IPS-NIHi11 (cell line): ENCODE results near the gene SMIM5.
A peak's percentile ranks its signal among the peaks of the same experiment; 100 is the strongest.

ENCODE experiments used
- DNase-seq: peaks from one replicate; pipeline ENCODE4 v3.0.0; 2012; ENCODE audit warnings: mixed read lengths, low spot score

The SMIM5 gene

GRCh38 chr17:75667825-75668224, 34.6 kb downstream of the SMIM5 start:
- no peak for DNase-seq

- DNase-seq = no peak
Measured at GRCh38 chr17:75668489-75668888, 35.3 kb downstream of the SMIM5 start.

- DNase-seq = no peak
Measured at GRCh38 chr17:75670868-75671267, 37.6 kb downstream of the SMIM5 start.

- no peak for DNase-seq
Measured at GRCh38 chr17:75672011-75672410, 38.8 kb downstream of the SMIM5 start.

- DNase-seq = no peak
Measured at GRCh38 chr17:75673487-75673886, 40.3 kb downstream of the SMIM5 start.

- DNase-seq = no peak
Measured at GRCh38 chr17:75676461-75676860, 43.2 kb downstream of the SMIM5 start.

GRCh38 chr17:75679706-75680211, 46.5 kb downstream of the SMIM5 start:
- DNase-seq = no peak

- DNase-seq = no peak
Measured at GRCh38 chr17:75680431-75680830, 47.2 kb downstream of the SMIM5 start.

- DNase-seq = no peak
Measured at GRCh38 chr17:75681289-75681688, 48.1 kb downstream of the SMIM5 start.

- DNase-seq = no peak
Measured at GRCh38 chr17:75683583-75683982, 50.3 kb downstream of the SMIM5 start.

- DNase-seq = no peak
Measured at GRCh38 chr17:75684249-75684648, 51.0 kb downstream of the SMIM5 start.

GRCh38 chr17:75684924-75685323, 51.7 kb downstream of the SMIM5 start:
- peak; percentile 55 for DNase-seq

- DNase-seq = no peak
Measured at GRCh38 chr17:75685499-75685898, 52.3 kb downstream of the SMIM5 start.

GRCh38 chr17:75688209-75688825, 55.1 kb downstream of the SMIM5 start:
- DNase-seq = no peak

GRCh38 chr17:75689441-75689873, 56.2 kb downstream of the SMIM5 start:
- DNase-seq = no peak
